Neural crest cell (in vitro differentiated cells): Measurements from ENCODE around the gene ACTG1. TPM values are rescaled to one million over a fixed set of nuclear protein-coding genes. Genes with fewer than 3 reads are reported as not detected.

ENCODE experiments used
- DNase-seq: peaks from one replicate; pipeline ENCODE4 v3.0.0; 2021; ENCODE audit warnings: low read depth, mixed read lengths, low spot score
- H3K27ac Mint-ChIP-seq: one replicate; pipeline ENCODE4 v1.8.0; 2021; ENCODE audit warnings: mild to moderate bottlenecking, mixed read lengths; ENCODE audit not compliant: unreplicated experiment
- H3K27me3 Mint-ChIP-seq: 2 replicates; pipeline ENCODE4 v1.8.0; 2021; ENCODE audit warnings: low read depth, mild to moderate bottlenecking, mixed read lengths
- H3K36me3 Mint-ChIP-seq: 2 replicates; pipeline ENCODE4 v1.8.0; 2021; ENCODE audit warnings: low read depth, mild to moderate bottlenecking, mixed read lengths
- H3K4me1 Mint-ChIP-seq: 2 replicates; pipeline ENCODE4 v1.8.0; 2021; ENCODE audit warnings: mixed read lengths
- H3K4me3 Mint-ChIP-seq: one replicate; pipeline ENCODE4 v1.8.0; 2021; ENCODE audit warnings: mild to moderate bottlenecking, mixed read lengths
- H3K9me3 Mint-ChIP-seq: 2 replicates; pipeline ENCODE4 v1.8.0; 2021; ENCODE audit warnings: mixed read lengths
- total RNA-seq: library from RNA; stranded (reverse); gene quantifications from 2 replicates; pipeline ENCODE4 v1.2.1, GENCODE V29; 2021
- TF ChIP-seq, protein P1 (sequence below): fragments of 200-600 bp; sonication (generic); conservative IDR thresholded peaks from 2 replicates; pipeline ENCODE4 v1.5.0; 2021; ENCODE audit warnings: antibody characterized with exemption, mild to moderate bottlenecking

The ACTG1 gene
- total RNA-seq, 1 donor from 2014 or later = 4,235 TPM

DNA sequence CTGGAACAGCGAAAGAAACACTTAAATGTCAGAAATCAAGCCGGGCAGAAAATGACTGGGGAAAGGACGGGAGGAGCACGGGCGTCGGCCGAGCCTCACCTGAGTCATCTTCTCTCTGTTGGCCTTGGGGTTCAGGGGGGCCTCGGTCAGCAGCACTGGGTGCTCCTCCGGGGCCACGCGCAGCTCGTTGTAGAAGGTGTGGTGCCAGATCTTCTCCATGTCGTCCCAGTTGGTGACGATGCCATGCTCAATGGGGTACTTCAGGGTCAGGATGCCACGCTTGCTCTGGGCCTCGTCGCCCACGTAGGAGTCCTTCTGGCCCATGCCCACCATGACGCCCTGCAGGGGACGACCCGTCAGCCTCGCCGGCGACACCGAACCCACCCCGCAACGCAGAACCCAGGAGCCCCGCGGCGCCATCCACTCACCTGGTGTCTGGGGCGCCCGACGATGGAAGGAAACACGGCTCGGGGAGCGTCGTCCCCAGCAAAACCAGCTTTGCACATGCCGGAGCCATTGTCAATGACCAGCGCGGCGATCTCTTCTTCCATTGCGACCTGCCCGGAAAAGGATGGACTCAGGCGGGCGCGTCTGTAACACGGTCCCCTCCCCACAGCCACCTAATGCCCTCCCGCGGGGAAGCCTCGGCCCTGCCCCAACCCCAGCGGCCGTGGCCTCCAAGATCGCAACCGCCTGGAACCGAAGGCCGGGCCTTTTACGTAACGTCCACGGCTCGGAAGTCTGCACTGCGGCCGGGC is 616 bp downstream of the ACTG1 start:
- H3K4me3 Mint-ChIP-seq = peak overlapping the region; percentile 96
- H3K27ac Mint-ChIP-seq = peak overlapping the region; percentile 95
- no peak for DNase-seq
- H3K9me3 Mint-ChIP-seq = no peaks in the 10 kb centered on the region
- H3K27me3 Mint-ChIP-seq = peaks cover 54% of the 10 kb centered on the region
- peaks cover 54% of the 10 kb centered on the region for H3K4me1 Mint-ChIP-seq
- TF ChIP-seq, protein P1, sequence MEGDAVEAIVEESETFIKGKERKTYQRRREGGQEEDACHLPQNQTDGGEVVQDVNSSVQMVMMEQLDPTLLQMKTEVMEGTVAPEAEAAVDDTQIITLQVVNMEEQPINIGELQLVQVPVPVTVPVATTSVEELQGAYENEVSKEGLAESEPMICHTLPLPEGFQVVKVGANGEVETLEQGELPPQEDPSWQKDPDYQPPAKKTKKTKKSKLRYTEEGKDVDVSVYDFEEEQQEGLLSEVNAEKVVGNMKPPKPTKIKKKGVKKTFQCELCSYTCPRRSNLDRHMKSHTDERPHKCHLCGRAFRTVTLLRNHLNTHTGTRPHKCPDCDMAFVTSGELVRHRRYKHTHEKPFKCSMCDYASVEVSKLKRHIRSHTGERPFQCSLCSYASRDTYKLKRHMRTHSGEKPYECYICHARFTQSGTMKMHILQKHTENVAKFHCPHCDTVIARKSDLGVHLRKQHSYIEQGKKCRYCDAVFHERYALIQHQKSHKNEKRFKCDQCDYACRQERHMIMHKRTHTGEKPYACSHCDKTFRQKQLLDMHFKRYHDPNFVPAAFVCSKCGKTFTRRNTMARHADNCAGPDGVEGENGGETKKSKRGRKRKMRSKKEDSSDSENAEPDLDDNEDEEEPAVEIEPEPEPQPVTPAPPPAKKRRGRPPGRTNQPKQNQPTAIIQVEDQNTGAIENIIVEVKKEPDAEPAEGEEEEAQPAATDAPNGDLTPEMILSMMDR = no peak
- peaks cover 41% of the 10 kb centered on the region for H3K36me3 Mint-ChIP-seq

DNA sequence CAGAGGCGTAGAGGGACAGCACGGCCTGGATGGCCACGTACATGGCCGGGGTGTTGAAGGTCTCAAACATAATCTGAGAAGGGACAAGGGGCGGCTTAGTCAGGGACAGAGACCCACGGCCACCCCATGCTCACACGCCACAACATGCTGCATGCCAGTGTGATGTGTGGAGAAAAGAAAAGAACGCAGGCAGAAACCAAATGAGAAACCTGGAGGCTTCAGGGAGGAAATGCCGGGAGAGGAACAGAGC is 1.1 kb downstream of the ACTG1 start:
- Mint-ChIP-seq H3K4me3 (peak overlapping the region; percentile 96), H3K9me3 (no peaks in the 10 kb centered on the region), H3K4me1 (peaks cover 50% of the 10 kb centered on the region), H3K27me3 (peaks cover 59% of the 10 kb centered on the region), H3K27ac (peak overlapping the region; percentile 95), H3K36me3 (peaks cover 41% of the 10 kb centered on the region)
- DNase-seq = no peak
- TF ChIP-seq, protein P1 = no peak

DNA sequence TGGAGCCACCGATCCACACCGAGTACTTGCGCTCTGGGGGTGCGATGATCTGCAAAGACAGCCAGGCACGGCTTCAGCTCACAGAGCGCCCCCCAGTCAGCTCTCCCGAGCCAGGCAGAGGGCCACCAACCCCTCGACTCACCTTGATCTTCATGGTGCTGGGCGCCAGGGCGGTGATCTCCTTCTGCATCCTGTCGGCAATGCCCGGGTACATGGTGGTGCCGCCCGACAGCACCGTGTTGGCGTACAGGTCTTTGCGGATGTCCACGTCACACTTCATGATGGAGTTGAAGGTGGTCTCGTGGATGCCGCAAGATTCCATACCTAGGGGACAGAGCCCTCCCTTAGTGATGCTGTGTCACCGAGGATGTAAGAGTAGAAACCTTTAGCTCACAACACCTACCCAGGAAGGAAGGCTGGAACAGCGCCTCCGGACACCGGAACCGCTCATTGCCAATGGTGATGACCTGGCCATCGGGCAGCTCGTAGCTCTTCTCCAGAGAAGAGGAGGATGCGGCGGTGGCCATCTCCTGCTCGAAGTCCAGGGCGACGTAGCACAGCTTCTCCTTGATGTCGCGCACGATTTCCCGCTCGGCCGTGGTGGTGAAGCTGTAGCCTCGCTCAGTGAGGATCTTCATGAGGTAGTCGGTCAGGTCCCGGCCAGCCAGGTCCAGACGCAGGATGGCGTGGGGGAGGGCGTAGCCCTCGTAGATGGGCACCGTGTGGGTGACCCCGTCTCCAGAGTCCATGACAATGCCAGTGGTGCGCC is 1.6 kb downstream of the ACTG1 start:
- peak overlapping the region; percentile 96 for H3K4me3 Mint-ChIP-seq
- peaks cover 61% of the 10 kb centered on the region for H3K27me3 Mint-ChIP-seq
- H3K9me3 Mint-ChIP-seq = no peaks in the 10 kb centered on the region
- no peak for DNase-seq
- peaks cover 41% of the 10 kb centered on the region for H3K36me3 Mint-ChIP-seq
- H3K4me1 Mint-ChIP-seq = peaks cover 45% of the 10 kb centered on the region
- H3K27ac Mint-ChIP-seq = peak overlapping the region; percentile 95
- TF ChIP-seq, protein P1 = no peak

DNA sequence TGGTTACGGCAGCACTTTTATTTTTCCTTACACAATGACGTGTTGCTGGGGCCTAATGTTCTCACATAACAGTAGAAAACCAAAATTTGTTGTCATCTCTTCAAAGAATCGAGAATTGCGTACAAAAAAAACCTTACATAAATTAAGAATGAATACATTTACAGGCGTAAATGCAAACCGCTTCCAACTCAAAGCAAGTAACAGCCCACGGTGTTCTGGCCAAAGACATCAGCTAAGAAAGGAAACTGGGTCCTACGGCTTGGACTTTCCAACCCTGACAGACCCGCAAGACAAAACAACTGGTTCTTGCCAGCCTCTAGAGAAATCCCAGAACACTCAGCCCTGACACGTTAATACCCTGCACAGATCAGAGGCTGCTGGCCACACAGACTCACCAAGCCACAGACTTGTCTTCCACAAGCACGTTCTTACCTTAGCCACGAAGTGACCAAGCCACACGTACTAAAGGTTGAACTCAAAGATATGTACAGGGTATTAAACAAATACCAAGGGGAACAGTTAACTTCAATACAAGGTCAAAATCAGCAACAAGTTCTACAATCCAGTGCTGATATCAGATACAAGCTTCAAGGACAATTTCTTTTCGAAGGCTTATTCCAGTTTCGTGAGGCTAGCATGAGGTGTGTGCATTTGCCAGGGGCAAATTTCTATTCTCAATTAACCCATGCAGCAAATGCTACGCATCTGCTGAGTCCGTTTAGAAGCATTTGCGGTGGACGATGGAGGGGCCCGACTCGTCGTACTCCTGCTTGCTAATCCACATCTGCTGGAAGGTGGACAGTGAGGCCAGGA is 2.4 kb downstream of the ACTG1 start:
- Mint-ChIP-seq H3K4me1 (peaks cover 41% of the 10 kb centered on the region), H3K27ac (peak overlapping the region; percentile 95), H3K4me3 (peak overlapping the region; percentile 96), H3K27me3 (peaks cover 61% of the 10 kb centered on the region), H3K9me3 (no peaks in the 10 kb centered on the region), H3K36me3 (peaks cover 41% of the 10 kb centered on the region)
- no peak for DNase-seq
- TF ChIP-seq, protein P1 = no peak

DNA sequence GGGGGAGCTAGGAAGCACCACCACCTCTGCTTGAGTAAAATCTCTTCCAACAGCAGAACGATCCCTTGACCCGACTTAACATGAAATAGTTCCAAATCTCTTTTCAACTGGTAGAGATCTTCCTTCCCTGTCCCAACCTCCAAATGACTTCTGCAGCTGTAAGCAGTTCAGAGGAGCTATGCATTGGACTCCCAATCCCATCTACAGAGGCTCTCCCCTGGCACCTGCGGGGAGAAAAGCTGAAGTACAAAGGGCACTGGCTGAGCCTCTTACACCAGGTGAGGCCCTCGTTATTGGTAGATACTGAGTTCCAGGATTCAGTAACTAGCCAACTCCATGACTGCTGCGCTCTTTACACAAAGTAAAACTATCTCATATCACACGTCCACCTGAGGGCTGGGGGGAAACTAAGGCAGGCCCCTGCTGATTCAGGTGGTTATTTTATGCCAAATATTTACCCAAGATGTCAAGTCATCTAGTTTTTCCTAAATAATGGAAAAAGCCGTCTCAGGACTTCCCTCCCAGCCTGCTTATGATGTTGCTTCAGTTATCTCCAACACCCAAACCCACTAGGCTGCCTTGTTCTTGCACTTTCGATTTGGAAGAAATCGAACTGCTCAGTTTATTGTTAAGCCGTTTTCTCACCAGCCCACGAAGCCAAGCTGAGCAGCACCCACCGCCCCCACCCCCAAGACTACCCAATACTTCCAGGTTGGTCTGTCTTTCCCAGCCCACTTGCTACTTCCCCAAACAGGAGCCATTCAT is 3.2 kb downstream of the ACTG1 start:
- peak overlapping the region; percentile 16 for H3K27ac Mint-ChIP-seq
- peaks cover 64% of the 10 kb centered on the region for H3K27me3 Mint-ChIP-seq
- TF ChIP-seq, protein P1 = no peak
- H3K36me3 Mint-ChIP-seq = peaks cover 44% of the 10 kb centered on the region
- DNase-seq = no peak
- H3K9me3 Mint-ChIP-seq = peaks cover 3% of the 10 kb centered on the region
- peak overlapping the region; percentile 96 for H3K4me3 Mint-ChIP-seq
- H3K4me1 Mint-ChIP-seq = peaks cover 40% of the 10 kb centered on the region
